HepG2 (cell line): ENCODE measurements around the gene DUS1L.

ENCODE experiments used
- ETS1 ChIP-seq: sonication (generic); formaldehyde crosslinking; IDR thresholded peaks from 2 replicates; pipeline ENCODE4 v1.4.0; 2020; ENCODE audit warnings: missing genetic modification reagents
- GLI4 ChIP-seq: sonication (generic); formaldehyde crosslinking; IDR thresholded peaks from 2 replicates; pipeline ENCODE4 v1.5.1; 2020; ENCODE audit warnings: missing genetic modification reagents, mild to moderate bottlenecking, moderate library complexity, borderline replicate concordance
- GPBP1L1 ChIP-seq: sonication (generic); formaldehyde crosslinking; IDR thresholded peaks from 2 replicates; pipeline ENCODE4 v1.5.0; 2020; ENCODE audit warnings: mild to moderate bottlenecking, missing genetic modification reagents
- KDM5A ChIP-seq: fragments of 200-600 bp; sonication (generic); IDR thresholded peaks from 2 replicates; pipeline ENCODE4 v1.7.0; 2018; ENCODE audit warnings: antibody characterized with exemption, mild to moderate bottlenecking, low read length, borderline replicate concordance
- MBD4 ChIP-seq: IDR thresholded peaks from 2 replicates; pipeline ENCODE4 v1.6.1; 2012; ENCODE audit warnings: low read length, inconsistent platforms, borderline replicate concordance
- NCOA2 ChIP-seq: sonication (generic); formaldehyde crosslinking; IDR thresholded peaks from 2 replicates; pipeline ENCODE4 v1.8.0; 2022; ENCODE audit warnings: inconsistent platforms
- REXO4 ChIP-seq: sonication (generic); formaldehyde crosslinking; IDR thresholded peaks from 2 replicates; pipeline ENCODE4 v1.8.0; 2022; ENCODE audit warnings: missing genetic modification reagents, mild to moderate bottlenecking, borderline replicate concordance
- RFX5 ChIP-seq: IDR thresholded peaks from 2 replicates; pipeline ENCODE4 v1.6.1; 2011; ENCODE audit warnings: low read depth, low read length, improper control_type of control experiment
- SMC3 ChIP-seq: IDR thresholded peaks from 2 replicates; pipeline ENCODE4 v1.6.1; 2011; ENCODE audit warnings: low read length, improper control_type of control experiment
- STAT6 ChIP-seq: sonication (generic); formaldehyde crosslinking; IDR thresholded peaks from 2 replicates; pipeline ENCODE4 v1.4.0; 2020; ENCODE audit warnings: missing genetic modification reagents, mild to moderate bottlenecking, borderline replicate concordance
- ZNF318 ChIP-seq: sonication (generic); formaldehyde crosslinking; IDR thresholded peaks from 2 replicates; pipeline ENCODE4 v1.4.0; 2020; ENCODE audit warnings: mild to moderate bottlenecking, missing genetic modification reagents
- TF ChIP-seq, protein P1 (sequence below): sonication (generic); formaldehyde crosslinking; IDR thresholded peaks from 2 replicates; pipeline ENCODE4 v1.4.0; 2020; ENCODE audit warnings: missing genetic modification reagents

DNA sequence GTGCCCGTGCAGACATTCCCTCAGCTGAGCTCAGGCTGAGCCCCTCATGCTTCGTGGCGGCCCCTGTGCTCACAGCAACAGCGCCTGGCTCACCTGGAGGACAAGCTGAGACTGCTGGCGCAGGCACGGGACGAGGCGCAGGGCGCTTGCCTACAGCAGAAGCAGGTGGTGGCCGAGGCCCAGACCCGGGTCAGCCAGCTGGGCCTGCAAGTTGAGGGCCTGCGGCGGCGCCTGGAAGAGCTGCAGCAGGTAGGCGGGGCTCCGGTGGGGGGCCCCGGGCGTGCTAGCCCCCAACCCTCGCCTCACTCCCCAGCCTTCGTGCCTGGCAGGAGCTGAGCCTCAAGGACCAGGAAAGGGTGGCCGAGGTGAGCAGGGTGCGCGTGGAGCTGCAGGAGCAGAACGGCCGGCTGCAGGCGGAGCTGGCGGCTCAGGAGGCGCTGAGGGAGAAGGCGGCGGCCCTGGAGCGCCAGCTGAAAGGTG, 35.6 kb downstream of the DUS1L start:
- no peak for TF ChIP-seq KDM5A
- no peak for TF ChIP-seq GPBP1L1 (CRISPR knock-in tag)
- TF ChIP-seq, protein P1, sequence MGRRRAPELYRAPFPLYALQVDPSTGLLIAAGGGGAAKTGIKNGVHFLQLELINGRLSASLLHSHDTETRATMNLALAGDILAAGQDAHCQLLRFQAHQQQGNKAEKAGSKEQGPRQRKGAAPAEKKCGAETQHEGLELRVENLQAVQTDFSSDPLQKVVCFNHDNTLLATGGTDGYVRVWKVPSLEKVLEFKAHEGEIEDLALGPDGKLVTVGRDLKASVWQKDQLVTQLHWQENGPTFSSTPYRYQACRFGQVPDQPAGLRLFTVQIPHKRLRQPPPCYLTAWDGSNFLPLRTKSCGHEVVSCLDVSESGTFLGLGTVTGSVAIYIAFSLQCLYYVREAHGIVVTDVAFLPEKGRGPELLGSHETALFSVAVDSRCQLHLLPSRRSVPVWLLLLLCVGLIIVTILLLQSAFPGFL (CRISPR knock-in tag) = no peak
- no peak for TF ChIP-seq GLI4 (CRISPR knock-in tag)
- no peak for TF ChIP-seq STAT6 (CRISPR knock-in tag)
- no peak for TF ChIP-seq NCOA2 (CRISPR knock-in tag)
- TF ChIP-seq RFX5 = no peak
- no peak for TF ChIP-seq ZNF318
- TF ChIP-seq MBD4 = no peak
- TF ChIP-seq SMC3 = no peak
- no peak for TF ChIP-seq ETS1
- TF ChIP-seq REXO4 = no peak
